HepG2 (cell line): ENCODE results near the gene LITAFD. TPM values are rescaled to one million over a fixed set of nuclear protein-coding genes. Genes with fewer than 3 reads are reported as not detected.

ENCODE experiments used
- ARHGAP35 ChIP-seq: sonication (generic); formaldehyde crosslinking; IDR thresholded peaks from 2 replicates; pipeline ENCODE4 v1.9.0; 2022; ENCODE audit warnings: mild to moderate bottlenecking, inconsistent platforms, moderate library complexity, missing genetic modification reagents, borderline replicate concordance
- ATF7-NPFF ChIP-seq: sonication (generic); formaldehyde crosslinking; IDR thresholded peaks from 2 replicates; pipeline ENCODE4 v1.8.1; 2023; ENCODE audit warnings: mild to moderate bottlenecking, low read depth, missing genetic modification reagents, moderate library complexity
- CCDC6 ChIP-seq: sonication (generic); formaldehyde crosslinking; IDR thresholded peaks from 2 replicates; pipeline ENCODE4 v1.8.1; 2022; ENCODE audit warnings: mild to moderate bottlenecking, missing genetic modification reagents, moderate library complexity
- CENPBD1 ChIP-seq: sonication (generic); formaldehyde crosslinking; IDR thresholded peaks from 2 replicates; pipeline ENCODE4 v1.8.0; 2022; ENCODE audit warnings: missing genetic modification reagents, low read depth, mild to moderate bottlenecking, borderline replicate concordance
- CHD4 ChIP-seq: fragments of 200-600 bp; sonication (generic); IDR thresholded peaks from 2 replicates; pipeline ENCODE4 v1.7.0; 2017; ENCODE audit warnings: mild to moderate bottlenecking, low read length, borderline replicate concordance
- HIVEP1 ChIP-seq: sonication (generic); formaldehyde crosslinking; IDR thresholded peaks from 2 replicates; pipeline ENCODE4 v1.4.0; 2020; ENCODE audit warnings: mild to moderate bottlenecking, missing genetic modification reagents
- HNRNPK ChIP-seq: fragments of 200-400 bp; formaldehyde crosslinking; IDR thresholded peaks from 2 replicates; pipeline ENCODE4 v1.6.1; 2018; ENCODE audit warnings: low read length, low read depth, moderate library complexity, mild to moderate bottlenecking; ENCODE audit not compliant: poor library complexity, severe bottlenecking
- IRF2 ChIP-seq: IDR thresholded peaks from 2 replicates; pipeline ENCODE4 v1.6.1; 2018; ENCODE audit warnings: missing genetic modification reagents, missing compliant biosample characterization
- KAT7 ChIP-seq: IDR thresholded peaks from 2 replicates; pipeline ENCODE4 v1.6.1; 2018; ENCODE audit warnings: borderline replicate concordance, missing compliant biosample characterization
- NCOA1 ChIP-seq: sonication (generic); formaldehyde crosslinking; IDR thresholded peaks from 2 replicates; pipeline ENCODE4 v1.9.0; 2021; ENCODE audit warnings: missing genetic modification reagents
- REL ChIP-seq: sonication (generic); formaldehyde crosslinking; conservative IDR thresholded peaks from 2 replicates; pipeline ENCODE4 v1.8.0; 2022; ENCODE audit warnings: mild to moderate bottlenecking, missing genetic modification reagents, moderate library complexity
- RFX5 ChIP-seq: IDR thresholded peaks from 2 replicates; pipeline ENCODE4 v1.6.1; 2011; ENCODE audit warnings: low read depth, low read length, improper control_type of control experiment
- SAFB2 ChIP-seq: sonication (generic); formaldehyde crosslinking; IDR thresholded peaks from 2 replicates; pipeline ENCODE4 v1.5.1; 2020; ENCODE audit warnings: missing genetic modification reagents, low read depth, mild to moderate bottlenecking, borderline replicate concordance
- SMARCE1 ChIP-seq: fragments of 450-650 bp; IDR thresholded peaks from 2 replicates; pipeline ENCODE4 v1.6.1; 2017; ENCODE audit warnings: borderline replicate concordance
- SNAPC2 ChIP-seq: sonication (generic); formaldehyde crosslinking; IDR thresholded peaks from 2 replicates; pipeline ENCODE4 v1.8.1; 2022; ENCODE audit warnings: mild to moderate bottlenecking, missing genetic modification reagents
- TRAFD1 ChIP-seq: sonication (generic); formaldehyde crosslinking; IDR thresholded peaks from 2 replicates; pipeline ENCODE4 v1.5.1; 2020; ENCODE audit warnings: missing genetic modification reagents, mild to moderate bottlenecking, borderline replicate concordance
- ZFAT ChIP-seq: sonication (generic); formaldehyde crosslinking; conservative IDR thresholded peaks from 2 replicates; pipeline ENCODE4 v1.8.1; 2023; ENCODE audit warnings: missing genetic modification reagents, inconsistent platforms
- ZNF224 ChIP-seq: sonication (generic); formaldehyde crosslinking; IDR thresholded peaks from 2 replicates; pipeline ENCODE4 v1.5.0; 2020; ENCODE audit warnings: mild to moderate bottlenecking, missing genetic modification reagents
- ZNF740 ChIP-seq: sonication (generic); formaldehyde crosslinking; IDR thresholded peaks from 2 replicates; pipeline ENCODE4 v1.4.0; 2020; ENCODE audit warnings: missing genetic modification reagents
- polyA plus RNA-seq, 8 experiments: library from polyadenylated mRNA; depleted of rRNA in 3 of 8; stranded (reverse) in 7 of 8; unstranded in 1 of 8; fragments of >200 nt; fragmentation: Illumina TruSeq in 4 of 8; extraction: Trizol in 4 of 8; gene quantifications; 2 replicates each; pipeline versions ENCODE4 v1.2.1 to v1.2.3, GENCODE V29; 2011 to 2016; ENCODE audit warnings: low read depth in 4 of 8, missing spikeins in 1 of 8, mixed read lengths in 1 of 8; ENCODE audit not compliant: insufficient read depth in 1 of 8
- total RNA-seq, 5 experiments: library from RNA; depleted of rRNA; stranded (reverse); fragments of >200 nt; fragmentation: Illumina TruSeq; extraction: Trizol; gene quantifications; 2 replicates each; pipeline ENCODE4 v1.2.3, GENCODE V29; 2016; ENCODE audit warnings: low read depth in 1 of 5
- TF ChIP-seq, protein P1 (sequence below): sonication (generic); formaldehyde crosslinking; IDR thresholded peaks from 2 replicates; pipeline ENCODE4 v1.8.1; 2023; ENCODE audit warnings: mild to moderate bottlenecking, missing genetic modification reagents
- TF ChIP-seq, protein P2 (sequence below): sonication (generic); formaldehyde crosslinking; IDR thresholded peaks from 2 replicates; pipeline ENCODE4 v1.4.0; 2020; ENCODE audit warnings: missing genetic modification reagents
- TF ChIP-seq, protein P3 (sequence below): sonication (generic); formaldehyde crosslinking; IDR thresholded peaks from 2 replicates; pipeline ENCODE4 v1.8.1; 2023; ENCODE audit warnings: missing genetic modification reagents, mild to moderate bottlenecking, borderline replicate concordance

LITAFD gene
- total and polyA plus RNA-seq, 2 of the 13 experiments (the other 11 are each of a cell fraction or from before 2014, with no cell fraction given), result not detected

GRCh38 chr16:8861563-8862308, 20.4 kb upstream of the LITAFD start (continued):
- TF ChIP-seq IRF2, result 0 out of 2 replicates have a peak, but pooled peaks have one; percentile 27
- TF ChIP-seq CENPBD1 (CRISPR knock-in tag), result no peak
- TF ChIP-seq, protein P1, sequence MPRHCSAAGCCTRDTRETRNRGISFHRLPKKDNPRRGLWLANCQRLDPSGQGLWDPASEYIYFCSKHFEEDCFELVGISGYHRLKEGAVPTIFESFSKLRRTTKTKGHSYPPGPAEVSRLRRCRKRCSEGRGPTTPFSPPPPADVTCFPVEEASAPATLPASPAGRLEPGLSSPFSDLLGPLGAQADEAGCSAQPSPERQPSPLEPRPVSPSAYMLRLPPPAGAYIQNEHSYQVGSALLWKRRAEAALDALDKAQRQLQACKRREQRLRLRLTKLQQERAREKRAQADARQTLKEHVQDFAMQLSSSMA (CRISPR knock-in tag), result 0 out of 2 replicates have a peak, but pooled peaks have one; percentile 29
- TF ChIP-seq SNAPC2 (CRISPR knock-in tag), result 0 out of 2 replicates have a peak, but pooled peaks have one; percentile 59
- TF ChIP-seq, protein P2, sequence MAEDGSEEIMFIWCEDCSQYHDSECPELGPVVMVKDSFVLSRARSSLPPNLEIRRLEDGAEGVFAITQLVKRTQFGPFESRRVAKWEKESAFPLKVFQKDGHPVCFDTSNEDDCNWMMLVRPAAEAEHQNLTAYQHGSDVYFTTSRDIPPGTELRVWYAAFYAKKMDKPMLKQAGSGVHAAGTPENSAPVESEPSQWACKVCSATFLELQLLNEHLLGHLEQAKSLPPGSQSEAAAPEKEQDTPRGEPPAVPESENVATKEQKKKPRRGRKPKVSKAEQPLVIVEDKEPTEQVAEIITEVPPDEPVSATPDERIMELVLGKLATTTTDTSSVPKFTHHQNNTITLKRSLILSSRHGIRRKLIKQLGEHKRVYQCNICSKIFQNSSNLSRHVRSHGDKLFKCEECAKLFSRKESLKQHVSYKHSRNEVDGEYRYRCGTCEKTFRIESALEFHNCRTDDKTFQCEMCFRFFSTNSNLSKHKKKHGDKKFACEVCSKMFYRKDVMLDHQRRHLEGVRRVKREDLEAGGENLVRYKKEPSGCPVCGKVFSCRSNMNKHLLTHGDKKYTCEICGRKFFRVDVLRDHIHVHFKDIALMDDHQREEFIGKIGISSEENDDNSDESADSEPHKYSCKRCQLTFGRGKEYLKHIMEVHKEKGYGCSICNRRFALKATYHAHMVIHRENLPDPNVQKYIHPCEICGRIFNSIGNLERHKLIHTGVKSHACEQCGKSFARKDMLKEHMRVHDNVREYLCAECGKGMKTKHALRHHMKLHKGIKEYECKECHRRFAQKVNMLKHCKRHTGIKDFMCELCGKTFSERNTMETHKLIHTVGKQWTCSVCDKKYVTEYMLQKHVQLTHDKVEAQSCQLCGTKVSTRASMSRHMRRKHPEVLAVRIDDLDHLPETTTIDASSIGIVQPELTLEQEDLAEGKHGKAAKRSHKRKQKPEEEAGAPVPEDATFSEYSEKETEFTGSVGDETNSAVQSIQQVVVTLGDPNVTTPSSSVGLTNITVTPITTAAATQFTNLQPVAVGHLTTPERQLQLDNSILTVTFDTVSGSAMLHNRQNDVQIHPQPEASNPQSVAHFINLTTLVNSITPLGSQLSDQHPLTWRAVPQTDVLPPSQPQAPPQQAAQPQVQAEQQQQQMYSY (CRISPR knock-in tag), result no peak
- TF ChIP-seq ZNF224, result no peak
- no peak; the same call in 1 of the 2 replicates for TF ChIP-seq KAT7 (CRISPR knock-in tag)
- TF ChIP-seq, protein P3, sequence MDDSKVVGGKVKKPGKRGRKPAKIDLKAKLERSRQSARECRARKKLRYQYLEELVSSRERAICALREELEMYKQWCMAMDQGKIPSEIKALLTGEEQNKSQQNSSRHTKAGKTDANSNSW (CRISPR knock-in tag), result no peak
- no peak for TF ChIP-seq ATF7-NPFF (CRISPR knock-in tag)
- peak; percentile 75; the same call in 1 of the 2 replicates for TF ChIP-seq CHD4
- no peak for TF ChIP-seq ZFAT (CRISPR knock-in tag)
- TF ChIP-seq NCOA1 (CRISPR knock-in tag), result no peak
- TF ChIP-seq SAFB2 (CRISPR knock-in tag), result no peak
- no peak for TF ChIP-seq ZNF740 (CRISPR knock-in tag)
- TF ChIP-seq HNRNPK, result no peak
- no peak for TF ChIP-seq TRAFD1 (CRISPR knock-in tag)
- TF ChIP-seq RFX5, result no peak
- TF ChIP-seq REL (CRISPR knock-in tag), result no peak
- TF ChIP-seq CCDC6, result no peak
- no peak for TF ChIP-seq HIVEP1 (CRISPR knock-in tag)
- TF ChIP-seq ARHGAP35 (CRISPR knock-in tag), result no peak; the same call in 1 of the 2 replicates
- TF ChIP-seq SMARCE1, result no peak
